HG03442 (cell line): ENCODE results near the gene GIMD1.
A peak's percentile ranks its signal among the peaks of the same experiment; 100 is the strongest.
"Not testable (repeated sequence)": the region's sequence is repeated elsewhere in the genome, so short reads cannot be mapped to it uniquely, and the experiment has no call there.

Experiments
- ATAC-seq: cut with Tn5 transposase; IDR thresholded peaks from one replicate; pipeline ENCODE4 v1.9.1; 2021; ENCODE audit warnings: mild to moderate bottlenecking, moderate library complexity; ENCODE audit not compliant: unreplicated experiment

Gene GIMD1

DNA sequence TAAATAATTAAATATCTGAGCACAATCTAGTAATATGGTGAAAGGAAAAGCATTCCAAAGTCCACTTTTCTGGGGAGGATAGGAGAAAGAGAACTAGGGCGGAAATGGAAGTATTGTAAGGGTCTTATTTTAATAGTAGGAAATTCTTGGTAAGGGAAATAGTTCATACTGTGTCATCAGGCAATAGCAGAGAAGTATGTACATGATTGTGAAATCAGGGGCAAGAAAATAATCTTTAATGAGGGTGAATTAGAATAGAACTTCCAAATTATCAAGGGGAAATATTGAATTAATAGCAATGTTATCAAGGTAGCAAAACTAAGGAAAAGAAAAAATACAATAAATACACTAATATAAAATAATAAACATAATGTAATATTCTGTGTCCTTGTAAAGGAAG is 14.8 kb downstream of the GIMD1 start:
- ATAC-seq: no peak

DNA sequence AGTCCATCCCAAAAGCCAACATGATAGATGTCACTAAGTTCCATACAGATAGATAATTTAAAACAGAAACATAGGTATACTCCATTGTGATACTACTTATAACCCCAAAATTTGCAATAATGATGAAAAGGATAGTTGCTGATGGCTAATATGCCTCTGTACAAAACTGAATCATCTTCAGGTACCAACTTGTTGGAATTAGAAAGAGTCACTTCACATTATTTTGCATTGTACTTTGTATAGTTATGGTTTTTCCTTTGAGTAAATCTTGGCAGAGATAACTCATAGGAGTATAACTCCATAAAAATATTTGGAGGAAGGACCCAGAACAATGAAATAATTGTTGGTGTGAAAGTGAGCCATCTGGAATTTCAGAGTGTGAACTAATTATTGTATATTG is 17.6 kb downstream of the GIMD1 start:
- no peak for ATAC-seq

DNA sequence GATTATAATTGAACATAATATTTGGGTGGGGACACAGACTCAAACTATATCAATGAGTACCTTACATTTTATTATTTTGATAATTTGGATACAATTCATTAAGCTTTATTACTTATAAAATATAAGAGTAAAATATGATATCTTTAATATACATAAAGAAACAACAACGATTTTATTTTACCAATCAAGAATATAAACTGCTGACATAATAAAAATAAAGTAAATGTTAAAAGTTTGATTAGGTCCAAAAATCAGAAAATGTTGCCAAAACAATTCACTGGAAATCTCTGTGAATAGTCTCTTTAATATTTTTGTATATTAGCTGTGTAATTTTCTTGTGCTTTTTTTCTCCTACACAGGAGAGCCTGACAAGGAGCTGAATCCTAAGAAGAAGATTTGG is 21.4 kb downstream of the GIMD1 start:
- no peak for ATAC-seq

DNA sequence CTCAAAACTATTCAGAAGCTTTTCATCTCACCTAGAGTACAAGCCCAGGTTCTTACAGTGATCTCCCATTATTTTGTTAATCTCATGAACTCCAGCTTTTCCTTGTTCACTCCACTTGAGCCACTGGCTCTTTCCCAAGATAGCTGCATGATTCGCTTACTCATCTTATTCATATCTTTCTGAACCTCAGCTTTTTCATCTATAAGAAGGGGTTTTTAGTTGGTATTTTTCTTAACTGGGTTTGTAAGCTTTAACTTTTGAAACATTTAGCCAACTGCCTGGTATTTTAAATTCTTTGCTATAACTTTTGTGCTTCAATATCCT is 24.0 kb downstream of the GIMD1 start:
- no peak for ATAC-seq

DNA sequence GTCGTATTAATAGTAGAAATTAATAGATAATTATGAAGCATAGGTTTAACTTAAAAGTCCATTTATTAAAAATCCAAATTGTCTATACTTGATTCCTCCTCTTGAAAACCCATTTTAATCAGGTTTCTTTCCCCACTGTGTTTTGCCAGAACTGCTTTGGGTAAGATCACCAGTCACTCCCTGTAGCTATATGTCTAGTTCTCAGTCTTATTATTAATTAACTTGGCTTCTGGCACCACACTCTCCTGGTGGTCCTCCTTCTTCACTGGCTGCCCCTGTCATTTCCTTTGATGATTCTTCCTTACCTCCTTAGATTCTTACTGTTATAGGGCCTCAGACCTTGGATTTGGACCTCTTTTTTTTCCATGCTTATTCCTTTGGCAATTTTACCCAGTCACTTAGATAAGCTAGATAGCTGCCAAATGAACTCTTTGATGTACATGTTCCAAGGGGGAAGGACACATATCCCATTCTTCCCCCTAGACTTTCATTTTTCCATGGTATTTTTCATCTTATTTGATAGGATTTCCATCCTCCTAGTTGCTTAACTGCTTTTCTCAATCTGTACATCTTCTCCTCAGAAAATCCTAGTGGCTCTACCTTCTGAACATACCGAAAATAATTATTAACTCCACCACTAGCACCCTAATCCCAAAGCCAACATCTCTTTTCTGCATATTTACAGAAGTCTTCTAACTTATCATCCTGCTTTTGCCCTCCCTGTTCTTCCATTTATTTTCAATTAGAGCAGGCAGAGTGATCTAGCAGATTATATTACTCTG is 24.5 kb downstream of the GIMD1 start:
- ATAC-seq: no peak

DNA sequence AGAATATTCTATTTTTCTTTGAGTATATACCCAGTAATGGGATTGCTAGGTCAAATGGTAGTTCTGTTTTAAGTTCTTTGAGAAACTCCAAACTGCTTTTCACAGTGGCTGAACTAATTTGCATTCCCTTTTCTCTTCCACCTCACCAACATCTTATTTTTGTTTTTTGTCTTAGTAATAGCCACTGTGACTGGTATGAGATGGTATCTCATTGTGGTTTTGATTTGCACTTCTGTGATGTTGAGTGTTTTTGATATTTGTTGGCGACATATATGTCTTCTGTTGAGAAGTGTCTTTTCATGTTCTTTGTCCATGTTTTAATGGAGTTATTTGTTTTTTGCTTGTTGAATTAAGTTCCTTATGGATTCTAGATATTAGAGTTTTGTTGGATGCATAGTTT is 27.8 kb downstream of the GIMD1 start:
- no peak for ATAC-seq

DNA sequence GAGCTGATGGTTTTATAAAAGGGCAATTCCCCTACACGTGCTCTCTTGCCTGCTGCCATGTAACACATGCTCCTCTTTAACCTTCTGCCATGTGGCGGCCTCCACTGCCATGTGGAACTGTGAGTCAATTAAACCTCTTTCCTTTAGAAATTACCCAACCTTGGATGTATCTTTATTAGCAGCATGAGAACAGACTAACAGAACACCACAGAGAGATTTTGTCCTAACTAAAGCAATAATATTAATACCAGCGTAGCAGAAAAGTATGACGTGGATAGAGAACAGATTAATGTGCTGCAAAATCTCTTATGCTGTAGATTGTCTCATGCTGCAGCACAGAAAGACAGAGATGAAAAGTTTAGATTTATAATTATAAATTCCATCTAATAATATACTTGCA is 29.1 kb downstream of the GIMD1 start:
- no peak for ATAC-seq

DNA sequence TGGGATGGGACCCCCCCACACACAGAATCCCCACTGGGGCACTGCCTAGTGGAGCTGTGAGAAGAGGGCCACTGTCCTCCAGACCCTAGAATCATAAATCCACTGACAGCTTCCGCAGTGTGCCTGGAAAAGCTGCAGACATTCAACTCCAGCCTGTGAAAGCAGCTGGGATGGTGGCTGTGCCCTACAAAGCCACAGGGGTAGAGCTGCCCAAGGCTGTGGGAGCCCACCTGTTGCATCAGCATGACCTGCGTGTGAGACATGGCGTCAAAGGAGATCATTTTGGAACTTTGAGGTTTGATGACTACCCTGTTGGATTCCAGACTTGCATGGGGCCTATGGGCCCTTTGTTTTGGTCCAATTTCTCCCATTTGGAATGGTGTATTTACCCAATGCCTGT is 29.9 kb downstream of the GIMD1 start:
- ATAC-seq: no peak

DNA sequence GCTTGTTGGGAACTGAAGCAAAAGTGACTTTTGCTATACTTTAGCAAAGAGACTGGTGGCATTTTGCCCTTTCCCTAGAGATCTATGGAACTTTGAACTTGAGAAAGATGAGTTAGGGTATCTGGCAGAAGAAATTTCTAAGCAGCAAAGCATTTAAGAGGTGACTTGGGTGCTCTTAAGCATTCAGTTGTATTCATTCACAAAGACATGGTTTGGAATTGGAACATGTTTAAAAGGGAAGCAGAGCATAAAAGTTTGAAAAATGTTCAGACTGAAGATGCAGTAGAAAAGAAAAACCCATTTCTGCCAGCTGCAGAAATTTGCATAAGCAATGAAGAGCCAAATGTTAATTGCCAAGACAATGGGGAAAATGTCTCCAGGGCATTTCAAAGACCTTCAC is 30.7 kb downstream of the GIMD1 start:
- no peak for ATAC-seq

DNA sequence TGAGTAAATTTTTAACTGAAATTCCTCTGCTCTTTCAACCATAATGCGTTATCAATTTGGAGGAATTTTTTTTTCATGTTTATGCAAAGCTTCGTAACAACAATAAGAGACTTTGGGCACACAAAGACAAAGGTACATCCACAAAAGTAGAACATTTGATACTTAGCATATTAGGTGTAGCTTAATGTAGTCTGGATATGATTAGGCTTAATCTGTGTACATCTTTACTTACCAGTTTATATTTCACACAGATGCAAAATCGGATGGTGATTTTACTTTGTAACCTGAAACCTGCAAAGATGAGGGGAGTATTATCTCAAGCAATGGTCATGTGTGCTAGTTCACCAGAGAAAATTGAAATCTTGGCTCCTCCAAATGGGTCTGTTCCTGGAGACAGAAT is 32.0 kb downstream of the GIMD1 start:
- ATAC-seq: no peak

DNA sequence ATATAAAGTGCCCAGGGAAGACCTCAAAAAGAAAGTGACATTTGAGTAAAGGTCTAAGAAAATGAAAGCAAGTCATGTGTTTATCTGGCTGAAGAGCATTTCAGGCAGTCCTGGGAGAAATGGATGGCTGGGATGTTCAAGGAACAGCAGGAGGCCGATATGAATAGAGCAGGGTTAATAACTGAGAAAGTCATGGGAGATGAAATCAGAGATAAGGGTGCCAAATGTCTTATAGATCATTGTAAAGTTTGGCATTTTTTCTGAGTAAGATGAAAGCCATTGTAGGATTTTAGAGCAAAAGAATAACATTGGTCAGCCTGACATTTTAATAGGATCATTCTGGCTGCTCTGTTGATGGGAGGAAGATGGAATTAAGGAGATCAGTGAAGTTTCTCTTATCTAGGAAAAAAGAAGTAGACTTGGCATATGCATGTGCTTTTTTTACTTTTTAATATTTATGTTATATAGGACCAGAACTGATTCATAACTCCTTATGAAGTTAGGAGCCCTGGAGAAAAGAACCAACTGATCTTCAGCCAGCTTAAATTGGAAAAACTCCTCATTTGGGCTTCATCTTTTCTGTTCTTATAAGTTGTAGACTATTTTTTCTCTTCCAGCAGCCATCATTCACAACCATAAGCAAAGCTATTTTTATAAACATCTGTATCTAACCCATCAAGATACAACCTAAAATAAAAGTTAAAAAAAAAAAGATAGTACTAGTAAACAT is 33.7 kb downstream of the GIMD1 start:
- no peak for ATAC-seq

DNA sequence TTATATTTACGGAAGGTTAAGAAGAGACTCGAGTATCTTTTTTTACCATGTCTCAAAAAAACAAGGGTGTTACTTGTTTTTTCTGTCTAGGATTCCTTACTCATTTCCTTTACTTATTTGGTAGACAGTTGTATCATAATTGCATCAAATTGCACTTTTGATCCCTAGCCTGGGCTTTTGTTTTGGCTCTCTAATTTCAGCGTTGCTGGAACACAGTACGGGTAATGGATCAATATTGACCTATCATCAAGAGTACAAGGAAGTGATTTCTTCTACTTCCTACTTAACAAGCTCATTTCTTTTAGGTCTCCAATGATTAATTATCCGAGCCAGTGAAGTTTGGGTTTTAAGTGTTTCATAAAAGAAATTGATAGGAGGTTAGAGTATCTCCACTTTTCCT is 35.4 kb downstream of the GIMD1 start:
- ATAC-seq: no peak

DNA sequence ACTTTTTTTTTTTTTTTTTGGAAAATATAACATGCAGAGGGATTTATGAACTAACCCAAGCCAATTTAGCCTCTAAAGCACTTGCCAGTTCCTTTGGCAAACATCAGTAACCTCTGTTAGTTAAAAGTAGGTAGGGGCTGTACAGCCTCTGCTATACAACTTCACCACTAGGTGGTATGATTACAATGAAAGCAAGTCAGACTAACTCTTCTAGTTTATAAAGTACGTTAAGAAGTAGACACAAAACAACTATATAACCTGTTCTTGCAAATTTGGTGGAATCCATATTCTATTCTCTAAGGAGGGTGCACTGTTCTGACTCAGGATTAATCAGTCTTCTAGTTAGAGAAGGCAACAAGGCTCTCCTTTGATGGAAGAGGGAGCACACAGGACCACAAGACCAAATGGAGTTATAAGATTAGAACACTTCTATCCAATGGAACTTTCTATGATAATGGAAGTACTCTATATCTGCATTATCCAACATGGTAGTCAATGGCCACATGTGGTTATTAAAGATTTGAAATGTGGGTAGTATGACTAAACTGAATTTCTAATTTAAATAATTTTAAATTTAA is 39.4 kb downstream of the GIMD1 start:
- peak; percentile 85 for ATAC-seq

DNA sequence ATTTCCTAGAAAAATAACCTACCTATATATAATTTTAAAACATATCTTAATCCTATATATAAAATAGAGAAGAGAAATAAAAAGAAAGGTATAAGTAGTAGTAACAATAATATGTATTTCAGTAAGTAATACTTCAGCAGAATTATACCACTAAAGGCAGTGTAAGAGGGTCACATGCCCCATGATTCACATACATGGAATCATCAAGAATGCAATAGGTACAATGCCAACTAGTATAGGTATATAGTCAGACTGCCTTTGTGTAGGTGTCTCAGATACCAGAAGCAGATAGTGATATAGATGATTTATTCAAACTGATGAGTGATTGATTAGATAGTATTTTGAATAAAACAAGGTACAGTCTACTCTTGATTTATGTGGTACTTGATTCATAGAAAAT is 42.8 kb downstream of the GIMD1 start:
- no peak for ATAC-seq

DNA sequence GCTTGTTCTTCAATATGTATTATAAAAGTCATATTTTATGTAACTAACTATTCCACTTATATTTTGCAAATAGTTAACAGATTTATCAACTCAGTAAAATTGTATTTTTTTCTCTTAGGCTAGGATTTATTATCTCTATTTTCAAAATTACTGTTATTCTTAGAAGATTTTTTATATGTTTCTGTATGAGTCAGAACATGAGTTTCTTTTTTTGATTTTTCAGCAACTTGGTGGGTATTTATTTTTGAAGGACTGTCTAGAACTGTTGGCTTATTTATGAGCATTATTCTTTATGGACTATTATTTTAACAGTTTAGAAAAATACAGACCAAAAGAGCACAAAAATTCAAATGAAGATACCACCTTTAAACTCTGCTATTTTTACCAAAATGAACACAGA is 45.5 kb downstream of the GIMD1 start:
- no peak for ATAC-seq

DNA sequence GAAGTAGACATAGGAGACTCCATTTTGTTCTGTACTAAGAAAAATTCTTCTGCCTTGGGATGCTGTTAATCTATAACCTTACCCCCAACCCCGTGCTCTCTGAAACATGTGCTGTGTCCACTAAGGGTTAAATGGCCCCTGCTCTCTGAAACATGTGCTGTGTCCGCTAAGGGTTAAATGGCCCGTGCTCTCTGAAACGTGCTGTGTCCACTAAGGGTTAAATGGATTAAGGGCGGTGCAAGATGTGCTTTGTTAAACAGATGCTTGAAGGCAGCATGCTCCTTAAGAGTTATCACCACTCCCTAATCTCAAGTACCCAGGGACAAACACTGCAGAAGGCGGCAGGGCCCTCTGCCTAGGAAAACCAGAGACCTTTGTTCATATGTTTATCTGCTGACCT is 46.8 kb downstream of the GIMD1 start:
- ATAC-seq: not testable (repeated sequence)

DNA sequence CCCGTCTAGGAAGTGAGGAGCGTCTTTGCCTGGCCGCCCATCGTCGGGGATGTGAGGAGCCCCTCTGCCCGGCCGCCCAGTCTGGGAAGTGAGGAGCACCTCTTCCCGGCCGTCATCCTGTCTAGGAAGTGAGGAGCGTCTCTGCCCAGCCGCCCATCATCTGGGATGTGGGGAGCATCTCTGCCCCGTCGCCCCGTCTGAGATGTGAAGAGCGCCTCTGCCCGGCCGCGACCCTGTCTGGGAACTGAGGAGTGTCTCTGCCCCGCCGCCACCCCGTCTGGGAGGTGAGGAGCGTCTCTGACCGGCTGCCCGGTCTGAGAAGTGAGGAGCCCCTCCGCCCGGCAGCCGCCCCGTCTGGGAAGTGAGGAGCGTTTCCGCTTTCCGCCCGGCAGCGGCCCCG is 47.4 kb downstream of the GIMD1 start:
- not testable (repeated sequence) for ATAC-seq

DNA sequence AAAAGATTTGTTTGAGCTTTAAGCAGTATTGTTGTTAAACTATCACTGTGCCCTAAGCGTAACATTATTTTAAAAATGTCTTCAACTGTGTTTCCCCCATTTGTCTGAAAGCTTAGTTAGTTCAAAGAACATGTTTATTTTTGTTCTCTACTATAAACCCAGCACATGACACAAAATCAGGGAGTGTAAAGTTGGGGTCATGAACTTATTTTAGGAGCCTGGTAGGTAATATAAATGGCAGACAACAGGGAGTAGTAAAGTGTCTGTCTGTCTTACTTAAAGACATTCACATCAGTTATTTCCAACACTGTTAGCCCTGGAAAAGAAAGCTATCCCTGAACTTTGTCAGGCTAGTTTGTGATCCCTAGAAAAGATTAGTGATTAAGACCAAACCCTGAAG is 48.3 kb downstream of the GIMD1 start:
- ATAC-seq: no peak

DNA sequence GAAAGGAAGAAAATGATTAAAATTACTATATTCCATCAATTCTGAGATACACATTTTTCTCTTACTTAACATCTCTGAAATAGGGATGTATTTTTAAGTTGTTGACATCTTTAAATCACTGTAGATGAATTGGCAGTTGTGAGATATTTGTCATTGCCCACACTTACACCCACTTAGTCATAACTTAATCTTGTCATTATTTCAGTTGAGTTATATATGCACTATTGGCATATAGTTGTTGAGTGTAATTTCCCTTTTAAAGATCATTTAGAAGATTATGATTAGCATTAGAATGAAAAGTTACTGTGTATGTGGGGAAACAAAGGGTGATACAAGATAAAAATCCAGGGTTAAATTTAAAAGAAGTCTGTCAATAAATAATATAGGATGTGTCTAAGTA is 50.1 kb downstream of the GIMD1 start:
- ATAC-seq: no peak

DNA sequence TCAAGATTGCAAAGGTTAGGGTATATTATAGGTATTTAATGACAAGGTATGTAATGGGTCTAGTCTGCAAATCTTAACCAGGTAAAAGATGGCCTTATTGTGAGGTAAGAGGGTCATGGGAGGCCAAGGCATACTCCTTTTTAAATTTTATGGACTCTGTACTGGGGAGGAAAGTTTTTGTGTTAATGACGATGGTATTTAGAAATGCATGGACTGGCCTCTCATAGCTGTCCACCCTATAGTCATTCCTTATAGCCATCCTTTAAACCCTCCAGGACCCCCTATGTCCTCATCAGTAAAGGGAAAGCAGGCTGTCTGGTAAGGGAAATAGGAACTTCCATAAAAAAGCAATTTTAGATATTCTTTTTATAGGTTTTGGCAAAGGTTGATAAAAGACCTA is 50.8 kb downstream of the GIMD1 start:
- no peak for ATAC-seq

DNA sequence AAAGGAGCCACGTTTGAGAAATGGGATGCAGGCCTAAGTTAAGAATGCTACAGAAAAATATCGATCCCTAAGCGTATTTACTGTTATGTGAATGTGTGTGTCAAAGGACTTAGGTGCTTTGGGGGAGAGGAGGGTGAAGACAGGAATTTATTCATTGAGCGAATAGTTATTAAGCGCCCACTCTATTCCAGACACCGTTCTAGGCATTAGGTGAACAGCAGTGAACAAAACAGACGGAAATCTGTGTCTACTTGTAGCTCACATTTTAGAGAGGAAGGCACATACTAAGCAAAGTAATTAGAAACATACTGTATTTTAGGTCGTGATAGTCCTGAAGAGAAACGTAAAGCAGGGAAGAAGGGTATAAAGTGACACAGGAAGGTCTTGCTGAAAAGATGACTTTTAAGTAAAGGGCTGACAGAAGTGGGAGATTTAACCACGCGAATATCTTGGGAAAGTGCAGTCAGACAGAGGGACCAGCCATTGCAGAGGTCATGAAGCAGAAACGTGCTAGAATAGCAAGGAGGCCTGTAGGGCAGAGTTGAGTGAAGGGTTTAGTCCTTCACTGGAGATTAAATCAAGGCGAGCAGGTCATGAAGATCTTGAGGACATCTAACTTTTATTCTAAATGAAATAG is 51.7 kb downstream of the GIMD1 start:
- peak; percentile 4 for ATAC-seq
